HL-60 (cell line): ENCODE data around the gene TGM2.

ENCODE experiments used
- CTCF ChIP-seq: IDR thresholded peaks from one replicate; pipeline ENCODE4 v1.5.1; 2011; ENCODE audit warnings: low read length, control low read depth, inconsistent platforms; ENCODE audit not compliant: insufficient read depth
- POLR2AphosphoS5 ChIP-seq: IDR thresholded peaks from 2 replicates; pipeline ENCODE4 v1.6.1; 2012; ENCODE audit warnings: low read depth
- REST ChIP-seq: IDR thresholded peaks from 2 replicates; pipeline ENCODE4 v1.6.1; 2012; ENCODE audit warnings: low read depth; ENCODE audit not compliant: insufficient replicate concordance

- TF ChIP-seq REST (no peak), CTCF (no peak), POLR2AphosphoS5 (no peak)
Measured at GRCh38 chr20:38141204-38141888, 23.7 kb downstream of the TGM2 start.
